Heart left ventricle (tissue), 16 donors: Measurements from ENCODE around the gene NDUFAF8. TPM values are rescaled to one million over a fixed set of nuclear protein-coding genes. Genes with fewer than 3 reads are reported as not detected.

Experiments
- ATAC-seq, 4 donors: fragments of 200-7000 bp; cut with Tn5 transposase; one replicate each; pipeline ENCODE4 v1.9.1; 2020 to 2022; ENCODE audit warnings: moderate library complexity in 4 of 4, mild to moderate bottlenecking in 3 of 4, moderate number of reproducible peaks in 1 of 4
- DNase-seq, 5 donors: peaks; one replicate each; pipeline ENCODE4 v3.0.0-alpha.2; 2020
- H3K27ac ChIP-seq, 12 donors: fragments of 200-600 bp; sonication (generic) in 4 of 12; one replicate each; pipeline versions ENCODE4 v1.5.0 to v1.8.0; 2016 to 2022; ENCODE audit warnings: mild to moderate bottlenecking in 2 of 12
- H3K27me3 ChIP-seq, 9 donors: fragments of 200-600 bp; sonication (generic) in 2 of 9; one replicate each; pipeline versions ENCODE4 v1.5.1 to v1.8.0; 2016 to 2022; ENCODE audit warnings: mild to moderate bottlenecking in 3 of 9
- H3K36me3 ChIP-seq, 9 donors: fragments of 200-600 bp; sonication (generic) in 2 of 9; one replicate each; pipeline versions ENCODE4 v1.5.0 to v1.8.0; 2018 to 2022; ENCODE audit warnings: mild to moderate bottlenecking in 2 of 9
- H3K4me1 ChIP-seq, 12 donors: fragments of 200-600 bp; sonication (generic) in 4 of 12; one replicate each; pipeline versions ENCODE4 v1.5.0 to v1.8.0; 2016 to 2022; ENCODE audit warnings: mild to moderate bottlenecking in 3 of 12
- H3K4me3 ChIP-seq, 12 donors: fragments of 200-600 bp; sonication (generic) in 4 of 12; one replicate each; pipeline versions ENCODE4 v1.5.0 to v1.8.0; 2017 to 2022; ENCODE audit warnings: mild to moderate bottlenecking in 9 of 12, moderate library complexity in 4 of 12
- H3K9me3 ChIP-seq, 12 donors: fragments of 200-600 bp; sonication (generic) in 4 of 12; one replicate each; pipeline versions ENCODE4 v1.5.0 to v1.8.0; 2016 to 2022; ENCODE audit warnings: mild to moderate bottlenecking in 1 of 12
- CTCF ChIP-seq, 12 donors: fragments of 200-600 bp; sonication (generic) in 4 of 12; IDR thresholded peaks; one replicate each; pipeline versions ENCODE4 v1.5.0 to v1.8.0; 2018 to 2022; ENCODE audit warnings: antibody characterized with exemption in 12 of 12, mild to moderate bottlenecking in 5 of 12
- POLR2A ChIP-seq, 2 donors: fragments of 450-650 bp; IDR thresholded peaks; one replicate each; pipeline ENCODE4 v1.6.1; 2017; ENCODE audit warnings: antibody characterized with exemption in 2 of 2, mild to moderate bottlenecking in 2 of 2, moderate library complexity in 2 of 2
- WGBS, 4 donors: extraction: QIAGEN DNeasy Blood & Tissue Kit in 2 of 4; methylation state at CpG; one replicate each; pipeline versions ENCODE4 v1.1.5 to v1.1.7; 2013 to 2018; 5-methylcytosine and 5-hydroxymethylcytosine counted together
- intact Hi-C, 10 donors: fragments of 100-400 bp; cut with DNase I; formaldehyde crosslinking; loops; one replicate each; pipeline versions ENCODE4 v1.11.1 to v1.14.2; 2022
- polyA plus RNA-seq, 2 donors: library from polyadenylated mRNA; stranded (reverse); fragments of 200-250 nt; gene quantifications; one replicate each; pipeline ENCODE4 v1.2.3, GENCODE V29; 2013
- total RNA-seq, 9 donors: library from RNA; depleted of rRNA in 2 of 9; stranded (reverse); fragments of >200 nt in 2 of 9; fragmentation: NEBNext Ultra II Directional in 3 of 9; extraction: Animal tissue kit (Norgen Biotek cat#: 25700) in 3 of 9; gene quantifications; one replicate each; pipeline versions ENCODE4 v1.1.0 to v1.2.4, GENCODE V29; 2016 to 2023
- donor health status: ischemic (EF 13 %, LVEDD 7.1; RV severe dilation, severe dysfunction).
- donor health status: healthy with polysubstance abuse.
- donor health status: DM: no; HTN: yes; CAD: no.
- donor health status: DM: no; HTN: no; CAD: no.
- donor health status: ischemic (EF 25% LVEDD 6.9; RV normal size, moderate dysfunction).
- donor health status: ischemic (EF 25% LVEDD 5.7; RV mildly dilated, moderate dysfunction).
- donor health status: healthy.
- donor health status: DM: yes; HTN: yes; CAD: no.
- donor health status: ischemic (EF 35%, LVEDD 5.7; RV mildly dilated, moderate dysfunction).
- donor health status: nonischemic (EF 11% LVEDD 7.7; RV severe dilation, severe dysfunction).
- donor health status: DM: yes; HTN: yes; CAD: no.
- donor health status: PGD.
- donor health status: ischemic (EF 29% LVEDD 5.4; RV normal size, mild dysfunction).
- donor health status: nonischemic (EF 23%, LVEDD 6.1; RV moderate dilation, normal function).

NDUFAF8 gene
- total and polyA plus RNA-seq, 11 donors: 26.7 to 77.1 (median 50.2) TPM

GRCh38 chr17:81193470-81194224 lies 45.5 kb upstream of the NDUFAF8 start:
- peak in 1 of 5 donors; percentile 11 for DNase-seq
- no peak for ATAC-seq
- WGBS, 4 donors: 88 to 92% (median 89%) methylated on average over 15 to 38 of the region's 38 CpGs
- no peak overlapping the region for H3K4me3 ChIP-seq
- H3K27ac ChIP-seq: no peak overlapping the region
- H3K9me3 ChIP-seq: no peaks in the 10 kb centered on the region
- H3K36me3 ChIP-seq: peaks cover 0 to 39% (median 3%) of the 10 kb centered on the region in 9 donors
- peaks cover 0 to 43% (median 12%) of the 10 kb centered on the region in 12 donors for H3K4me1 ChIP-seq
- TF ChIP-seq CTCF (IDR thresholded peaks at IDR 0.05) (no peak), POLR2A (IDR thresholded peaks at IDR 0.05) (no peak)
- intact Hi-C loops: loop anchor here in 1 of 10 donors (5.0 kb wide), 1 partner anchor 46 kb away; no protein-coding TSS in a partner anchor
- H3K27me3 ChIP-seq: no peaks in the 10 kb centered on the region

DNA sequence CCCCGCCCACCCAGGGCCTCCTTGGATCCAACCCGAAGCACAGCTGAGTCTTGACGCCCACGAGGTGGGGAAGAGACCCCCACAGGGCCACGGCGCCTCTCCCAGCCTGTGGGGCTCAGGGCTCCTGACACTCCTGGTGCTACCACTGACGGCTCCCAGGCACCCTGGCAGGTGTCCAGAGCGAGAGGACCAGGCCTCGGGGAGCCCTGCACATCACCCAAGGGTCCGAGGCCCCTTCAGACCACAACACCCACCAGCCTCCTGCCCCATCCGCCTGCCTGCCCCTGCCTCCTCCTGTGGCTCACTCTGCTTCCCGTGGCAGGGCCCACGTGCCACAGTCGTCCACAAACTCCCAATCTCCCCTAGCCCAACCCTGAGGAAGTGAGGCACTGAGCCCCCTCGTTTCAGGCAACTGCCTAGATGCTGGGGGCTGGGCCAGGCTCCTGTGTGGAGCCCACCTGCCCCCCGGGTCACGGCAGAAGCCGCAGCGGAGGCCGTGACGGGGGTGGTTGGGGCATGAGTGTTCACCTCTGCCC lies 44.8 kb upstream of the NDUFAF8 start:
- ATAC-seq (no peak), DNase-seq (peak in 1 of 5 donors; percentile 6)
- H3K27ac ChIP-seq: peak overlapping the region in 2 of 12 donors; percentile 67 to 71
- intact Hi-C loops: loop anchor here in 1 of 10 donors (5.0 kb wide), 1 partner anchor 47 kb away; no protein-coding TSS in a partner anchor
- H3K9me3 ChIP-seq: no peaks in the 10 kb centered on the region
- H3K4me1 ChIP-seq: peaks cover 0 to 43% (median 12%) of the 10 kb centered on the region in 12 donors
- WGBS, 4 donors: 82 to 88% (median 87%) methylated on average over 11 to 21 of the region's 21 CpGs
- peaks cover 0 to 40% (median 3%) of the 10 kb centered on the region in 9 donors for H3K36me3 ChIP-seq
- no peak for TF ChIP-seq CTCF (IDR thresholded peaks at IDR 0.05)
- TF ChIP-seq POLR2A (IDR thresholded peaks at IDR 0.05): no peak
- H3K4me3 ChIP-seq: no peak overlapping the region
- no peaks in the 10 kb centered on the region for H3K27me3 ChIP-seq

GRCh38 chr17:81194941-81195901 lies 43.9 kb upstream of the NDUFAF8 start:
- ATAC-seq (peak; percentile 80 to 90 (median 87)), DNase-seq (peak; percentile 39 to 87 (median 79))
- TF ChIP-seq POLR2A (IDR thresholded peaks at IDR 0.05): no peak
- TF ChIP-seq CTCF (IDR thresholded peaks at IDR 0.05): no peak
- Histone ChIP-seq H3K27me3 (no peaks in the 10 kb centered on the region), H3K9me3 (no peaks in the 10 kb centered on the region), H3K4me1 (peaks cover 0 to 43% (median 12%) of the 10 kb centered on the region in 12 donors), H3K27ac (peak overlapping the region in 11 of 12 donors; percentile 26 to 76 (median 64)), H3K36me3 (peaks cover 0 to 38% (median 3%) of the 10 kb centered on the region in 9 donors), H3K4me3 (no peak overlapping the region)
- WGBS, 4 donors: 73 to 80% (median 76%) methylated on average over 28 to 37 of the region's 37 CpGs
- intact Hi-C loops: loop anchor here in 1 of 10 donors (5.0 kb wide), 1 partner anchor 48 kb away; no protein-coding TSS in a partner anchor
